Panc1 (cell line): ENCODE measurements around the gene VAT1.

ENCODE experiments used
- POLR2AphosphoS5 ChIP-seq: IDR thresholded peaks from 2 replicates; pipeline ENCODE4 v1.6.1; 2012; ENCODE audit warnings: mild to moderate bottlenecking, low read depth, low read length, moderate library complexity
- REST ChIP-seq, 2 experiments: IDR thresholded peaks; 2 replicates each; pipeline ENCODE4 v1.6.1; 2011 to 2012; ENCODE audit warnings: low read depth in 2 of 2, control low read depth in 1 of 2, low read length in 1 of 2, mild to moderate bottlenecking in 1 of 2, moderate library complexity in 1 of 2; ENCODE audit not compliant: insufficient read depth in 1 of 2
- SIN3A ChIP-seq: IDR thresholded peaks from 2 replicates; pipeline ENCODE4 v1.6.1; 2012; ENCODE audit warnings: low read depth, mild to moderate bottlenecking, low read length, moderate library complexity, borderline replicate concordance; ENCODE audit not compliant: insufficient read depth
- TF ChIP-seq, protein P1 (sequence below): fragments of 450-650 bp; IDR thresholded peaks from 2 replicates; pipeline ENCODE4 v1.5.1; 2017; ENCODE audit warnings: mild to moderate bottlenecking

GRCh38 chr17:43070257-43070656, 48.1 kb upstream of the VAT1 start:
- TF ChIP-seq, protein P1, sequence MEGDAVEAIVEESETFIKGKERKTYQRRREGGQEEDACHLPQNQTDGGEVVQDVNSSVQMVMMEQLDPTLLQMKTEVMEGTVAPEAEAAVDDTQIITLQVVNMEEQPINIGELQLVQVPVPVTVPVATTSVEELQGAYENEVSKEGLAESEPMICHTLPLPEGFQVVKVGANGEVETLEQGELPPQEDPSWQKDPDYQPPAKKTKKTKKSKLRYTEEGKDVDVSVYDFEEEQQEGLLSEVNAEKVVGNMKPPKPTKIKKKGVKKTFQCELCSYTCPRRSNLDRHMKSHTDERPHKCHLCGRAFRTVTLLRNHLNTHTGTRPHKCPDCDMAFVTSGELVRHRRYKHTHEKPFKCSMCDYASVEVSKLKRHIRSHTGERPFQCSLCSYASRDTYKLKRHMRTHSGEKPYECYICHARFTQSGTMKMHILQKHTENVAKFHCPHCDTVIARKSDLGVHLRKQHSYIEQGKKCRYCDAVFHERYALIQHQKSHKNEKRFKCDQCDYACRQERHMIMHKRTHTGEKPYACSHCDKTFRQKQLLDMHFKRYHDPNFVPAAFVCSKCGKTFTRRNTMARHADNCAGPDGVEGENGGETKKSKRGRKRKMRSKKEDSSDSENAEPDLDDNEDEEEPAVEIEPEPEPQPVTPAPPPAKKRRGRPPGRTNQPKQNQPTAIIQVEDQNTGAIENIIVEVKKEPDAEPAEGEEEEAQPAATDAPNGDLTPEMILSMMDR, result no peak
- no peak for TF ChIP-seq SIN3A
- no peak for TF ChIP-seq POLR2AphosphoS5
- TF ChIP-seq REST (IDR thresholded peaks at IDR 0.05; ENCODE audit: insufficient read depth in 1 of 2, low read depth in 2 of 2, low read length in 1 of 2), result no peak
